ENCODE measurements around the gene CARHSP1.
A peak's percentile ranks its signal among the peaks of the same experiment; 100 is the strongest.

Gene CARHSP1

GRCh38 chr16:8869212-8869987 lies 594 bp upstream of the CARHSP1 start:
- H2AFZ ChIP-seq (ENCODE audit: low read length) = 0 out of 2 replicates have a peak overlapping the region, but pooled peaks have one; percentile 80
- H3K4me1 ChIP-seq (ENCODE audit: insufficient read depth, low read length, poor library complexity, severe bottlenecking) = peaks cover 8% of the 10 kb centered on the region
- H3K79me2 ChIP-seq (ENCODE audit: insufficient read depth, low read length) = peaks cover 37% of the 10 kb centered on the region

DNA sequence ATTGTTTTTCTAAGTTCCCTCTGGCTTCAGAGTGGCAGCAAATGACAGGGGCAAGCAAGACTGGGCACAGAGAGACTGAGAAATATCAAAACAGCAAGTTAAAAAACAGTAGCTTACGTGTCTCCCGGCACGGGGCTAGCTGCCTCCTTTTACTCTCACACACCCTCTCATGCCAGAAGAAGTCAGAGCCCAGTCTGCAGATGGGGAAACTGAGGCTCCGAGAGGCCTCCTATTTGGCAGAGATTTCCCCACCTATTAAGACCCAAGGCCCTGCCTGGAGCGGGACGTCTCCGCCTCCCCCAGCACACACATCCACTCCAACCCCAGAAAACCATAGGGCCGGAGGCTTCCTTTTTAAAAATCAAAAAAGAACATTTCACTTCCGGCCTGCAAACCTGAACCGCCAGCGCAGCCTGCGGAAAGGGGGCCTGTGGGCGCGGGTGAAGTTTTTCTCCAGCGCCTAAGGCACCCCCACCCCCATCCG lies 832 bp downstream of the CARHSP1 start:
- Histone ChIP-seq H3F3A (ENCODE audit: low read depth) (no peaks in the 10 kb centered on the region), H3K36me3 (ENCODE audit: insufficient read depth, low read length) (no peaks in the 10 kb centered on the region), H3K9ac (ENCODE audit: low read depth, low read length, poor library complexity, severe bottlenecking) (peak overlapping the region; percentile 92), H3K79me2 (ENCODE audit: insufficient read depth, low read length) (peaks cover 51% of the 10 kb centered on the region), H3K9me3 (ENCODE audit: insufficient read depth, low read depth, low read length) (no peaks in the 10 kb centered on the region), H3K4me1 (ENCODE audit: insufficient read depth, low read length, poor library complexity, severe bottlenecking) (peaks cover 14% of the 10 kb centered on the region), H2AFZ (ENCODE audit: low read length) (no peak overlapping the region), H3K4me3 (ENCODE audit: low read length, poor library complexity, severe bottlenecking) (peak overlapping the region; percentile 94), H3K4me2 (ENCODE audit: low read depth, low read length, poor library complexity, severe bottlenecking) (peak overlapping the region; percentile 85), H4K20me1 (ENCODE audit: insufficient read depth, low read length, poor library complexity, severe bottlenecking) (peaks cover 30% of the 10 kb centered on the region), H3K27me3 (ENCODE audit: insufficient read depth, low read length, poor library complexity, severe bottlenecking) (no peaks in the 10 kb centered on the region), H3K9me2 (replicated peaks; ENCODE audit: low read depth, low read length) (no peaks in the 10 kb centered on the region)
- no peak for TF ChIP-seq EZH2phosphoT487 (IDR thresholded peaks at IDR 0.05; ENCODE audit: borderline replicate concordance)
- TF ChIP-seq, protein P1, sequence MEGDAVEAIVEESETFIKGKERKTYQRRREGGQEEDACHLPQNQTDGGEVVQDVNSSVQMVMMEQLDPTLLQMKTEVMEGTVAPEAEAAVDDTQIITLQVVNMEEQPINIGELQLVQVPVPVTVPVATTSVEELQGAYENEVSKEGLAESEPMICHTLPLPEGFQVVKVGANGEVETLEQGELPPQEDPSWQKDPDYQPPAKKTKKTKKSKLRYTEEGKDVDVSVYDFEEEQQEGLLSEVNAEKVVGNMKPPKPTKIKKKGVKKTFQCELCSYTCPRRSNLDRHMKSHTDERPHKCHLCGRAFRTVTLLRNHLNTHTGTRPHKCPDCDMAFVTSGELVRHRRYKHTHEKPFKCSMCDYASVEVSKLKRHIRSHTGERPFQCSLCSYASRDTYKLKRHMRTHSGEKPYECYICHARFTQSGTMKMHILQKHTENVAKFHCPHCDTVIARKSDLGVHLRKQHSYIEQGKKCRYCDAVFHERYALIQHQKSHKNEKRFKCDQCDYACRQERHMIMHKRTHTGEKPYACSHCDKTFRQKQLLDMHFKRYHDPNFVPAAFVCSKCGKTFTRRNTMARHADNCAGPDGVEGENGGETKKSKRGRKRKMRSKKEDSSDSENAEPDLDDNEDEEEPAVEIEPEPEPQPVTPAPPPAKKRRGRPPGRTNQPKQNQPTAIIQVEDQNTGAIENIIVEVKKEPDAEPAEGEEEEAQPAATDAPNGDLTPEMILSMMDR (conservative IDR thresholded peaks at IDR 0.05; ENCODE audit: low read length) = no peak

More at GRCh38 chr16:8869212-8869987, 594 bp upstream of the CARHSP1 start:
- Histone ChIP-seq H3K9me3 (ENCODE audit: insufficient read depth, low read depth, low read length) (no peaks in the 10 kb centered on the region), H3K36me3 (ENCODE audit: insufficient read depth, low read length) (no peaks in the 10 kb centered on the region), H3K9ac (ENCODE audit: low read depth, low read length, poor library complexity, severe bottlenecking) (peak overlapping the region; percentile 67), H4K20me1 (ENCODE audit: insufficient read depth, low read length, poor library complexity, severe bottlenecking) (peaks cover 28% of the 10 kb centered on the region), H3F3A (ENCODE audit: low read depth) (no peaks in the 10 kb centered on the region), H3K4me3 (ENCODE audit: low read length, poor library complexity, severe bottlenecking) (peak overlapping the region; percentile 76), H3K4me2 (ENCODE audit: low read depth, low read length, poor library complexity, severe bottlenecking) (peak overlapping the region; percentile 76), H3K27me3 (ENCODE audit: insufficient read depth, low read length, poor library complexity, severe bottlenecking) (no peaks in the 10 kb centered on the region), H3K9me2 (replicated peaks; ENCODE audit: low read depth, low read length) (no peaks in the 10 kb centered on the region)
- TF ChIP-seq, protein P1 (conservative IDR thresholded peaks at IDR 0.05; ENCODE audit: low read length) = no peak; the same call in 1 of the 2 replicates
- TF ChIP-seq EZH2phosphoT487 (IDR thresholded peaks at IDR 0.05; ENCODE audit: borderline replicate concordance) = no peak

- H3K4me1 ChIP-seq (ENCODE audit: insufficient read depth, low read length, poor library complexity, severe bottlenecking) = peaks cover 14% of the 10 kb centered on the region
- H3K27me3 ChIP-seq (ENCODE audit: insufficient read depth, low read length, poor library complexity, severe bottlenecking) = no peaks in the 10 kb centered on the region
- H3K79me2 ChIP-seq (ENCODE audit: insufficient read depth, low read length) = peaks cover 57% of the 10 kb centered on the region
- H3K4me3 ChIP-seq (ENCODE audit: low read length, poor library complexity, severe bottlenecking) = peak overlapping the region; percentile 94
- no peaks in the 10 kb centered on the region for H3K9me2 ChIP-seq (replicated peaks; ENCODE audit: low read depth, low read length)
- H3K36me3 ChIP-seq (ENCODE audit: insufficient read depth, low read length) = no peaks in the 10 kb centered on the region
- no peaks in the 10 kb centered on the region for H3K9me3 ChIP-seq (ENCODE audit: insufficient read depth, low read depth, low read length)
- peaks cover 30% of the 10 kb centered on the region for H4K20me1 ChIP-seq (ENCODE audit: insufficient read depth, low read length, poor library complexity, severe bottlenecking)
- TF ChIP-seq EZH2phosphoT487 (IDR thresholded peaks at IDR 0.05; ENCODE audit: borderline replicate concordance) = no peak
- TF ChIP-seq, protein P1 (conservative IDR thresholded peaks at IDR 0.05; ENCODE audit: low read length) = no peak
- H3K9ac ChIP-seq (ENCODE audit: low read depth, low read length, poor library complexity, severe bottlenecking) = peak overlapping the region; percentile 92
- H2AFZ ChIP-seq (ENCODE audit: low read length) = no peak overlapping the region
- H3F3A ChIP-seq (ENCODE audit: low read depth) = no peaks in the 10 kb centered on the region
- H3K4me2 ChIP-seq (ENCODE audit: low read depth, low read length, poor library complexity, severe bottlenecking) = peak overlapping the region; percentile 85
Measured at GRCh38 chr16:8867216-8867931, 1.4 kb downstream of the CARHSP1 start.

All from Loucy (cell line).